Measurements from ENCODE around the gene GNAZ. TPM values are rescaled to one million over a fixed set of nuclear protein-coding genes. Genes with fewer than 3 reads are reported as not detected.

The GNAZ gene
- total RNA-seq, 2 experiments from 2014 or later = 0.12 TPM; not detected in 1

DNA sequence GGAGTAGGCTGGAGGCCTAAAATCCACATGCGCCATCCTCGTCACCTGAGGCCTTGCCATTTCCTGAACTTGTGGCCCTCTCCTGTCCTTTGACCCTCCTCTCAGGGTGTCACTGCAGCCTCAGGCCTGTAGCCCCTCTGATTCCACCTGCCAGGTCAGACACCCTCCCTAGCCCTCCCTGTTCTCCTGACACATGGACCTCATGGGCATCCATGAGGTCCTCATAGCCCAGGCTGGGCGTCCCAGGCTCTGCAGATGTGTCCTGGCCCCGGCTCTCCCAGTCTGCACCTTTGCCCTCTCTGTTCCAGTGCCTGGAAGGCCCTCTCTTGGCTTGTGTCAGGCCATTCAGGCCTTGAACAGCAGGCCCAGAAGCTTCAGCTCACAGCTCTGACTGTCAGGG, 90.7 kb downstream of the GNAZ start:
- Mint-ChIP-seq H3K36me3 (no peaks in the 10 kb centered on the region), H3K27me3 (no peaks in the 10 kb centered on the region), H3K9me3 (ENCODE audit: low read depth) (no peaks in the 10 kb centered on the region), H3K27ac (no peak overlapping the region), H3K4me1 (no peaks in the 10 kb centered on the region), H3K4me3 (no peak overlapping the region)
- CTCF ChIA-PET = no interaction called here
- no peak for ATAC-seq
- DNase-seq = no peak

DNA sequence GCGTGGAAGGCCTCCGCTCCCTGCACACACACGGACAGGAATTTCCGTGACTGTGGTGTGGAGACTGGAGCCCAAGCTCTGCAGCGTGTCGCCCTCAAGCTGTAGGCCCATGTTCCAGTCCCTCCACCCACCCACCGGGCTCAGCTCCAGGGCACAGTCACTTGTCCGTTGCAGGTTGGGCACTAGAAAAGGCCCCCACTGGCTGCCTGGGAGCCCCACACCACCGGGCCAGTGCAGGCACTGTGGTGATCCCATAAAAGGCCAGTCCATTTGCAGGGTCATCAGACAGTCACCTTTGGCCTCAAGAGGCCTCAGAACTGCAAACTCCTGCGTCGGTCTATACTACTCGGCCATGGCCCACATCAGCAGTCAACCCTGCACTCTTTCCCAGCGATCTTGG, 91.3 kb downstream of the GNAZ start:
- Mint-ChIP-seq H3K4me1 (no peaks in the 10 kb centered on the region), H3K36me3 (no peaks in the 10 kb centered on the region), H3K4me3 (no peak overlapping the region), H3K9me3 (ENCODE audit: low read depth) (no peaks in the 10 kb centered on the region), H3K27ac (no peak overlapping the region), H3K27me3 (no peaks in the 10 kb centered on the region)
- no peak for ATAC-seq
- CTCF ChIA-PET = no interaction called here
- no peak for DNase-seq

DNA sequence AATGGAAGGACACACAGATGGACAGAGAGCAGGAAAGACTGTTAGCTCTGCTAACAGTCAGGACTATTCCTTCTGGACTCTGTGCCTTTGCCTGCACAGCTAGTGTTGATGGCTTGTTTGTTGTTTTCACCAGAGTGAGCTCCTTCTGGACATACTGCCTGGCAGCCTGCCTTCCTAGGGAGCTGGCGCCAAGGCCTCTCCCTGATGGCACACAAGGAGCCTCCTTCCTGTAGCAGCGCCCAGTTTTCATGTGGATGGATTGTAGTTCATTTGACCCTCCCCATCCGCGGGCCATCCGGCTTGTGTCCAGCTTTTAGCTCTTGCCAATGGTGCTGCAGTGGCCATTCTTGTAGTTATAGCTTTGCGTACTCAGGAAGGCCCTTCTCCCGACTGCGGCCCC, 93.3 kb downstream of the GNAZ start:
- no peaks in the 10 kb centered on the region for H3K4me1 Mint-ChIP-seq
- CTCF ChIA-PET = interaction anchor here (1.1 to 1.5 kb wide), 4 partner anchors 10 to 126 kb away, joined by 4 to 6 read pairs (median 4); no protein-coding TSS in a partner anchor
- no peaks in the 10 kb centered on the region for H3K27me3 Mint-ChIP-seq
- H3K4me3 Mint-ChIP-seq = no peak overlapping the region
- DNase-seq (no peak), ATAC-seq (no peak)
- H3K9me3 Mint-ChIP-seq (ENCODE audit: low read depth) = no peaks in the 10 kb centered on the region
- H3K27ac Mint-ChIP-seq = no peak overlapping the region
- no peaks in the 10 kb centered on the region for H3K36me3 Mint-ChIP-seq

DNA sequence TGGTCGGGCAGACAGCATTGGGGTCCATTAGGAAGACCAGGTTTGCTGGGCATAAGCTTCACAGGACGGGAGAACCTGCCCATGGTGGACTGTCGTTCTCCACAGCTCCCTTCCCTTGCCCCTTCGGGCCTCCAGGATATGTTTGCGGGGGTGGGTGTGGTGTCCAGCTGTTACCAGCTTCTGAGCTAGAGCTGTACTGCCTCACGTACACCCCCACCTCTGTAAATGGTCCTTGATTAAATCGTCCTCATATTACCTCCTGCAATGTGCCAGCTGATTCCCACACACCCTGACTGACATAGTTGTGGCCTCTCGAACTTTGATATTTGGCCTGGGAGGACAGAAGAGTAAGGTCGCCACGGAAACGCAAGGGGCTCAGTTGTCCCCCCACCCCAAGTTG, 93.8 kb downstream of the GNAZ start:
- H3K27me3 Mint-ChIP-seq = no peaks in the 10 kb centered on the region
- no peaks in the 10 kb centered on the region for H3K36me3 Mint-ChIP-seq
- no peak for DNase-seq
- H3K9me3 Mint-ChIP-seq (ENCODE audit: low read depth) = no peaks in the 10 kb centered on the region
- no peak overlapping the region for H3K27ac Mint-ChIP-seq
- no peak for ATAC-seq
- no peak overlapping the region for H3K4me3 Mint-ChIP-seq
- H3K4me1 Mint-ChIP-seq = no peaks in the 10 kb centered on the region
- CTCF ChIA-PET = interaction anchor here (1.1 to 1.5 kb wide), 4 partner anchors 10 to 126 kb away, joined by 4 to 6 read pairs (median 4); no protein-coding TSS in a partner anchor

DNA sequence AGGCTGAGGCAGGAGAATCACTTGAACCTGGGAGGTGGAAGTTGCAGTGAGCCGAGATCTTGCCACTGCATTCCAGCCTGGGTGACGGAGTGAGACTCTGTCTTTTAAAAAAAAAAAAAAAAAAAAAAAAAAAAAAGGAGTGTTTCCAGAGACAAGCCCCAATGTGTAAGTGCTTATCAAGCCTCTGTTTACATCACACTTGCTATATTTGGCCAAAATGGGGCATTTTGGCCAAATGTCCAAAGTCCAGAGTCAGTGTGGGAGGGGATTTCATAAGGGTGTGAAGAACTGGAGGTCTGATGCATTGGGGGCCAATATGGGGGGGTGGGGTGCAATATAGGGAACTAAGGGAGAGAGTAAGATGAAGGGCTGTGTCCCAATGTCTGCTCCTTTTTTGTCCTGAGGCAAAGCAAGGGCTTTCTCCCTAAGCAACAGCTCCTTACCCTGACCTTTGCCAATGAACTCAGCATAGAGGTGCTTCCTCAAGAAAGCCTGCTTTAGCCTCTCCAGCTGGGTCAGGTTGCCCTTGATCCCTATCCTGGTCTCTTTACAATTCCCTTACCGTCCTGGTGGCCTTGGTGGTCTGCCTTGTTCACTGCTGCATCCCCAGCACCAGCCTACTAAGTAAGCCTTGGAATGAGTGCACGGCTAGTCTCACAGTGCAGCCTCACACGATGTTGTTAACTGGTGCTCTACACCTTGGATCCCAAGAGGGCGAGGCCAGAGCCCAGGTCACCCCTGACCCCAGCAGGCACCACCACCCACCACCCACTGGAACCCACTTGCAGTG, 95.9 kb downstream of the GNAZ start:
- H3K27me3 Mint-ChIP-seq = no peaks in the 10 kb centered on the region
- no peak overlapping the region for H3K4me3 Mint-ChIP-seq
- CTCF ChIA-PET = interaction anchor here (0.8 kb wide), 1 partner anchor 12 kb away, joined by 3 read pairs; no protein-coding TSS in a partner anchor

DNA sequence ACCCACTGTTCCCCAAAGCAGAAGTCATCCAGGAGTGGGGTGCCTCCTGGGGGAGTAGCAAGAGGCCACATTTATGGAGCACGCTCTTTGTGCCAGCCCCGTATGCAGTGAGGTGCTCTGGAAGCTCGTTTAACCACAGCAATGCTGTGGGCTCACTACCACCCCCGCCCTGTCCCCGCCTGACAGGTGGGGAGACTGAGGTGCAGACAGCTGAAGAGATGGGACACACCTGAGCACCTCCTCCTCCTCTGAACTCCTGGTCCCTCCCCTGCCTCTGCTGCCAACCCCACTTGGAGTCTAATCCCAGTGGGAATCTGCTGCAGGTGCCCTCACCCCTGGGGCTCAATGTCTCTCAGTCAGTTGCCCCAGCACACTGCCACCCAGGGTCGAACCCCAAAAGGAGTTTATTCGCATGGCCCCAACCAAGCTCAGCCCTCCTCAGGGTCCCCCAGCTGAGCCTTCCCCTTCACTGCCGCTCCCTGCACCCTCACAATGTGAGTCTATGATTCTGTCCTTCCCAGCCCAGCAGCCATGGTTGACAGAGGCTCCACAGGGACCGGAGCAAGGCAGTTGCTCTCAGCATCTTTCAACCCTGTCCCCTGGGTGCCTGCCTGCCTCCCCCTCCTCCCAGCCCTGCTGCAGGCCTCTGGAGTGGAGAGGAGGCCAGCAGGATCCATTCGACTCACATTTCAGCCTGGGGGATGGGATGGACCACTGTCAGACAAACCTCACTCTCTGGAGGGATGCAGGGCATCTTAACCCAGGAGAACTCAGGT, 96.7 kb downstream of the GNAZ start:
- CTCF ChIA-PET = no interaction called here
- Mint-ChIP-seq H3K27me3 (no peaks in the 10 kb centered on the region), H3K4me3 (no peak overlapping the region), H3K27ac (no peak overlapping the region), H3K36me3 (no peaks in the 10 kb centered on the region), H3K4me1 (no peaks in the 10 kb centered on the region), H3K9me3 (ENCODE audit: low read depth) (no peaks in the 10 kb centered on the region)
- DNase-seq (no peak), ATAC-seq (no peak)

More for the DNA sequence above, 95.9 kb downstream of the GNAZ start:
- no peaks in the 10 kb centered on the region for H3K4me1 Mint-ChIP-seq
- DNase-seq = no peak
- H3K36me3 Mint-ChIP-seq = no peaks in the 10 kb centered on the region
- H3K27ac Mint-ChIP-seq = no peak overlapping the region
- H3K9me3 Mint-ChIP-seq (ENCODE audit: low read depth) = no peaks in the 10 kb centered on the region
- no peak for ATAC-seq

DNA sequence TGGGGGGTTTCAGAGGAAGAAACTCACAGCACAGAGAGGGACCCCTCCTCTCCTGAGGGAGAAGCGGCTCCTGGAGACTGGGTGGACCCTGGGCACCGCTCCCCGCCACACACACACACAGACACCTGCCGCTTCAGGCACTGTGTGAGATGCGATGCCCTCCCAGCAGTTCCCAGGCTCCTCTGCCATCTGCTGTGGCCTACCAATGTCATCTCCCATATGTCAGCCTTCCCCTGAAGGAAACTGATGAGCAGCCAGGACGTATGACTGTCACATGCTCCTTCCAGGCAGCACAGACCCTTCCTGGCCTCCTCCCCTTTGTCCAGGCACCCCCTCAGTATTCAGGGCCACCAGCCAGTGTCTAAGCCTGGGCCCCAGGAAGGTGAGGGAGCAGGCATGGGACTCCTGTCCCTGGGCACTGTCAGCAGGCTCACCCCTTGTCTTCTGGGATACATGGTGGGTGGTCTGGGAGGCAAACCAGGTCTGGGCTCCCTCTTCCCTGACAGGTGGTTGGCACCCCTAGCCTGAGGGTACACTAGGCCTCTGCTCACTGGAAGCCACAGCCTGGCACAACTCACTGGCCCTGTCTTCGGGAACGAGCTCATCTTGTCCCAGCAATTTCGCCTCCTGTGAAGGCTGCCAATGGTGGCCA, 98.2 kb downstream of the GNAZ start:
- no peaks in the 10 kb centered on the region for H3K4me1 Mint-ChIP-seq
- no peak overlapping the region for H3K27ac Mint-ChIP-seq
- H3K9me3 Mint-ChIP-seq (ENCODE audit: low read depth) = no peaks in the 10 kb centered on the region
- H3K4me3 Mint-ChIP-seq = no peak overlapping the region
- ATAC-seq (no peak), DNase-seq (no peak)
- no peaks in the 10 kb centered on the region for H3K27me3 Mint-ChIP-seq
- CTCF ChIA-PET = interaction anchor here (1.3 kb wide), 1 partner anchor 11 kb away, joined by 7 read pairs; no protein-coding TSS in a partner anchor
- no peaks in the 10 kb centered on the region for H3K36me3 Mint-ChIP-seq

DNA sequence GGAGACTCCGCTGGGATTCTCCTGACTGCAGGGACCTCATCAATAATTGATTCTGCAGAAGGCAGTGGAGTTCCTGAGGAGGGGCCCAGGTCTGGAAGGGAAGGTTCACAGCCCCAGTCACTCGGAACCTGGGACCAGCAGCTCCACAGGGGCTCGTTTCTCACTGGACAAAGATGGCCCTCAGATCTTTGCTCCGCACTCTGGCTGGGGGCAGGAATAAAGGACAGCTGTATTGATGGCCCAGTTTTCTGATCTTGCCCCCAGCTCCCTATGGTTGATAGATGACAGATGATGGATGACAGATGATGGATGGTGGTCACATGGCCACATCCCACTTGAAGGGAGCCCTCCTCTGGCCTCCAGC, 98.7 kb downstream of the GNAZ start:
- DNase-seq (no peak), ATAC-seq (no peak)
- Mint-ChIP-seq H3K27me3 (no peaks in the 10 kb centered on the region), H3K27ac (no peak overlapping the region), H3K4me3 (no peak overlapping the region), H3K9me3 (ENCODE audit: low read depth) (no peaks in the 10 kb centered on the region), H3K4me1 (peaks cover 2% of the 10 kb centered on the region), H3K36me3 (peaks cover 2% of the 10 kb centered on the region)
- CTCF ChIA-PET = interaction anchor here (1.3 kb wide), 1 partner anchor 12 kb away, joined by 7 read pairs; no protein-coding TSS in a partner anchor

Other genes with a start within 250 kb of the GNAZ start
- gene IGLL5, start 182.7 kb upstream of the GNAZ start, total RNA-seq = not detected
- gene RSPH14, start 71.5 kb downstream of the GNAZ start, total RNA-seq = not detected
- under 1 TPM; 0.26 to 0.37 TPM for gene RAB36, start 75.0 kb downstream of the GNAZ start, total RNA-seq
- gene BCR, start 110.0 kb downstream of the GNAZ start, total RNA-seq = 10 to 100 TPM; 20.6 to 40.2 TPM

Measured in activated CD8-positive, alpha-beta memory T cell treated with anti-CD3 and anti-CD28 coated beads, Interleukin-2, amount 10 ng/mL, durations not matched to agents 7 days and 5 days (primary cell).